H1 (cell line): ENCODE measurements around the gene TWNK. TPM values are rescaled to one million over a fixed set of nuclear protein-coding genes. Genes with fewer than 3 reads are reported as not detected.

ENCODE experiments used
- ASH2L ChIP-seq: fragments of 200-600, 300-600 bp; sonication (generic); IDR thresholded peaks from one replicate; pipeline ENCODE4 v1.7.1; 2017; ENCODE audit warnings: low read length
- CEBPB ChIP-seq: IDR thresholded peaks from 2 replicates; pipeline ENCODE4 v1.6.1; 2012; ENCODE audit warnings: low read depth, low read length
- CHD7 ChIP-seq: fragments of 300-600 bp; sonication (generic); IDR thresholded peaks from 2 replicates; pipeline ENCODE4 v1.7.1; 2012; ENCODE audit warnings: low read length, moderate library complexity, mild to moderate bottlenecking, inconsistent platforms; ENCODE audit not compliant: insufficient replicate concordance
- EP300 ChIP-seq, 2 experiments: IDR thresholded peaks; 1 replicate in 1 of 2; 2 replicates in 1 of 2; pipeline ENCODE4 v1.6.1; 2011 to 2012; ENCODE audit warnings: low read depth in 2 of 2, low read length in 2 of 2, mild to moderate bottlenecking in 2 of 2, borderline replicate concordance in 1 of 2, inconsistent platforms in 1 of 2, moderate library complexity in 1 of 2
- EZH2 ChIP-seq: fragments of 200-600 bp; sonication (generic); IDR thresholded peaks from 2 replicates; pipeline ENCODE4 v1.7.1; 2012; ENCODE audit warnings: low read depth, mild to moderate bottlenecking, moderate library complexity, low read length, inconsistent platforms; ENCODE audit not compliant: severe bottlenecking
- GTF2F1 ChIP-seq: IDR thresholded peaks from 2 replicates; pipeline ENCODE4 v1.6.1; 2012; ENCODE audit warnings: low read depth, low read length, improper control_type of control experiment, borderline replicate concordance
- JUN ChIP-seq: IDR thresholded peaks from 2 replicates; pipeline ENCODE4 v1.6.1; 2011; ENCODE audit warnings: low read depth, mild to moderate bottlenecking, improper control_type of control experiment, low read length
- NRF1 ChIP-seq: IDR thresholded peaks from 2 replicates; pipeline ENCODE4 v1.6.1; 2011; ENCODE audit warnings: mild to moderate bottlenecking, low read depth, low read length, improper control_type of control experiment
- TCF12 ChIP-seq: IDR thresholded peaks from 2 replicates; pipeline ENCODE4 v1.6.1; 2011; ENCODE audit warnings: low read depth, mild to moderate bottlenecking, low read length
- polyA plus RNA-seq, 7 experiments: library from polyadenylated mRNA; depleted of rRNA in 3 of 7; stranded (reverse) in 5 of 7; unstranded in 2 of 7; fragments of >200 nt in 5 of 7; fragments of 200-250 nt in 2 of 7; gene quantifications; 1 replicate in 5 of 7; 2 replicates in 1 of 7; 4 replicates in 1 of 7; pipeline versions ENCODE4 v1.2.1 to v1.2.3, GENCODE V29; 2011 to 2013; ENCODE audit warnings: missing spikeins in 2 of 7, mixed read lengths in 2 of 7
- total RNA-seq: library from RNA; stranded (reverse); fragmentation: NEBNext Ultra II Directional; extraction: Animal tissue kit (Norgen Biotek cat#: 25700); gene quantifications from 2 replicates; pipeline ENCODE4 v1.2.1, GENCODE V29; 2021

TWNK gene
- total and polyA plus RNA-seq, 2 of the 8 experiments (the other 6 are each of a cell fraction or from before 2014, with no cell fraction given): 15.4 to 32.5 TPM

DNA sequence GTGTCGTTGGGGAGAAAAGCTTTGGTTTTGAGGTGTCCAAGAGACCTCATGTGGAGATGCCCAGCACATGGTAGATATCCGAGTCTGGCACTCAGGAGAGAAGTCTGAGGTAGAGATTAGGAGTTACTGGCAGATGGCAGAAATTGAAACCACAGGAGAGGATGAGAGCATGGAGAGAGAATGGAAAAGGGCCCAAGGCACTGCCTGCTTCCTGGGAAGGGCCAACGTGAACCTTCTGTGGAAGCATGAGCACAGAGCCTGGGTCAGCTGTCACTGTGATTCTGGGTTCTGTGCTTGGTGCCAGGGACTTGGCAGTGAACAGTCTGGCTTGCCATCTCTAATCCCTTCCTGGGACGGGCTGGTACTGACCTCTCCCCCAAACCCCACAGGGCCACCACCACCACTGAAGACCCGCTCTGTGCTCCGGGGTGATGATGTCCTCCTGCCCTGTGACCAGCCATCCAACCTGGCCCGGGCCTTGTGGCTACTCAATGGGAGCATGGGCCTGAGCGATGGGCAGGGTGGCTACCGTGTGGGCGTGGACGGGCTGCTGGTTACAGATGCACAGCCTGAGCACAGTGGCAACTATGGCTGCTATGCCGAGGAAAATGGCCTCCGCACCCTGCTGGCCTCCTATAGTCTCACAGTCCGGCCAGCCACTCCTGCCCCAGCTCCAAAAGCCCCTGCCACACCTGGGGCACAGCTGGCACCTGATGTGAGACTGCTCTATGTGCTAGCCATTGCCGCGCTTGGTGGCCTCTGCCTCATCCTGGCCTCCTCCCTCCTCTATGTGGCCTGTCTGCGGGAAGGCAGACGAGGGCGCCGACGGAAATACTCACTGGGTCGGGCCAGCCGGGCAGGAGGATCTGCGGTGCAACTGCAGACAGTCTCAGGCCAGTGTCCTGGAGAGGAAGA, 4.2 kb upstream of the TWNK start (continued):
- TF ChIP-seq CHD7: no peak
- TF ChIP-seq EP300 (IDR thresholded peaks at IDR 0.05; ENCODE audit: borderline replicate concordance in 1 of 2, low read depth in 2 of 2, low read length in 2 of 2): no peak
- no peak for TF ChIP-seq GTF2F1
- no peak for TF ChIP-seq NRF1
- no peak for TF ChIP-seq CEBPB
- TF ChIP-seq EZH2: no peak
- TF ChIP-seq TCF12: no peak
- TF ChIP-seq JUN: no peak
- TF ChIP-seq ASH2L: no peak
